Rectal smooth muscle tissue (tissue), 1 donor: ENCODE measurements around the gene LRRK1.

Source experiments
- H3K27ac ChIP-seq: one replicate; pipeline ENCODE4 v1.7.0; 2013; ENCODE audit warnings: low read depth, low read length, inconsistent platforms
- H3K27me3 ChIP-seq: one replicate; pipeline ENCODE4 v1.7.0; 2013; ENCODE audit warnings: low read length; ENCODE audit not compliant: control insufficient read depth, insufficient read depth
- H3K36me3 ChIP-seq: one replicate; pipeline ENCODE4 v1.7.0; 2013; ENCODE audit warnings: low read length; ENCODE audit not compliant: control insufficient read depth, insufficient read depth
- H3K4me1 ChIP-seq: one replicate; pipeline ENCODE4 v1.7.0; 2013; ENCODE audit warnings: low read length; ENCODE audit not compliant: control insufficient read depth, insufficient read depth
- H3K4me3 ChIP-seq: one replicate; pipeline ENCODE4 v1.7.0; 2013; ENCODE audit warnings: low read length
- H3K9ac ChIP-seq: one replicate; pipeline ENCODE4 v1.7.0; 2013; ENCODE audit warnings: low read length

The LRRK1 gene

DNA sequence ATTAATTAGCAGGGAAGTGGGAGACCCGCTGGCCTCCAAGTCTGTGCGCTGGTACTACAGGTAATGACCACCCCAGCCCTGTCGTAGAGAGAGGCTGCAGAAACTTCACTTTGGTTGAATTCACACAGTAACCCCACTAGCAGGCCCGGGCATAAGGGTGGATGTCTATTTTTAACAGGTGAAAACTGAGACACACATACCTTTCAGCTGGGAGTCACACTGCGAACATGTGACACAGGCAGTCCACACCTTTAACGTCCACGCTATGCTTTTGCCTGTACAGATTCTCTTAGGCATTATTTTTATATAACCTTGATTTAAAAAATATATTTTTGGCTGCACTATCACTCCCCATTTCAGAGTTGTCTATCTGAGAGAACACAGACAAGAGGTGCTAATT lies 3.9 kb downstream of the LRRK1 start:
- H3K27ac ChIP-seq = no peak overlapping the region
- no peak overlapping the region for H3K4me3 ChIP-seq
- no peaks in the 10 kb centered on the region for H3K4me1 ChIP-seq
- H3K36me3 ChIP-seq = peaks cover 2% of the 10 kb centered on the region
- H3K9ac ChIP-seq = no peak overlapping the region
- H3K27me3 ChIP-seq = no peaks in the 10 kb centered on the region

DNA sequence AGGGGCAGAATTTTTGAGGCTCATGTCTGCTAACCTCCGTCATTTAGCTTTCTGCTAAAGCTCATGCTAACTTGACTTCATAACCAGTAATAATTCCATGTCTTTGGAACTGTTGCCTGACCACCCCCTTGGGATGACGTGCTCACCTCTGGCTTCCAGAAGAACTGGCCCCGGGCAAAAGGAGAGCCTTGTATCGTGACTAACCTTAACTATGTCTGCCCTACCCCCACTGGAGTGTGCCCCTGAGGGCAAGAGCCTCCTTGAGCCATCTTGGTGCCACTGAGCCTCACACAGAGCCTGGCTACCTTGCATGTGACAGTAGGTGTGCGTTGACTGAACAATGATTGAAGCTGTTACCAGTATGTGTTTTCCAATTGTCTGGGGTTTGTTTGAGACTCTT lies 4.7 kb downstream of the LRRK1 start:
- peaks cover 2% of the 10 kb centered on the region for H3K36me3 ChIP-seq
- no peaks in the 10 kb centered on the region for H3K27me3 ChIP-seq
- H3K9ac ChIP-seq = no peak overlapping the region
- H3K4me1 ChIP-seq = no peaks in the 10 kb centered on the region
- no peak overlapping the region for H3K4me3 ChIP-seq
- no peak overlapping the region for H3K27ac ChIP-seq

DNA sequence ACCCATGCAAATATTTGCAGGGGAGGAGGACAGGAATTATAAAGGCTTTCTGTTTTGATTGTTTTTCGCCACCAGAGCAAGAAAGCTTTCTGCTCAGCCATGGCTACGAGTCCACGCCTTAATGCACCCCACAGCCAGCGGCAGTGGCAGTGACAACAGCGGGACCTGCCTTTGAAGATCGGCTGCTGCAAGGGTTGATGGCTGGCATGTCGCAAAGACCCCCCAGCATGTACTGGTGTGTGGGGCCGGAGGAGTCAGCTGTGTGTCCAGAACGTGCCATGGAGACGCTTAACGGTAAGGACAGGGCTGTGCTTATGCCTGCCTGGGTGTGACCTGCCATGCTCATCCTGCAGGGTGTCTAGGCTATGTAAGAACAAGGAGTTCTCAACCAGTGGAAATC lies 5.3 kb downstream of the LRRK1 start:
- Histone ChIP-seq H3K4me1 (no peaks in the 10 kb centered on the region), H3K4me3 (no peak overlapping the region), H3K9ac (no peak overlapping the region), H3K27me3 (no peaks in the 10 kb centered on the region), H3K36me3 (peaks cover 2% of the 10 kb centered on the region), H3K27ac (no peak overlapping the region)

DNA sequence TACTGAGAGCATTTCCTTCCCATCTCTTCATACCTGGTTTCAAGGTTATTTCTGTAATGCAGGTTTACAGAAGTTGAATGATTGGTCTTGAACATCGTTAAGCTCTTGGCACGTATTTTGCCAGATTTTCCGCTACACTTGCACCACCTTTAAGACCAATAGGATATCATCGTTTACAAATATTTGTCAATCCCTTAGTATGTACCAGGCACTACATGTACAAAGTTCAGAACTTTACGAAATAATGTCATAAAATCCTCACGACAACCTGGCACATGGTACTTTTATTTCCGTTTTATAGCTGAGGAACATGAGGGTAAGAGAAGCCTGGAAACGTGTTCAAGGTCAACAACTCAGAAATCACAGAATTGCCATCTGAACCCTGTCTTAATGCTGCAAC lies 6.3 kb downstream of the LRRK1 start:
- peaks cover 2% of the 10 kb centered on the region for H3K36me3 ChIP-seq
- H3K27ac ChIP-seq = no peak overlapping the region
- H3K27me3 ChIP-seq = no peaks in the 10 kb centered on the region
- no peak overlapping the region for H3K9ac ChIP-seq
- no peaks in the 10 kb centered on the region for H3K4me1 ChIP-seq
- H3K4me3 ChIP-seq = no peak overlapping the region

DNA sequence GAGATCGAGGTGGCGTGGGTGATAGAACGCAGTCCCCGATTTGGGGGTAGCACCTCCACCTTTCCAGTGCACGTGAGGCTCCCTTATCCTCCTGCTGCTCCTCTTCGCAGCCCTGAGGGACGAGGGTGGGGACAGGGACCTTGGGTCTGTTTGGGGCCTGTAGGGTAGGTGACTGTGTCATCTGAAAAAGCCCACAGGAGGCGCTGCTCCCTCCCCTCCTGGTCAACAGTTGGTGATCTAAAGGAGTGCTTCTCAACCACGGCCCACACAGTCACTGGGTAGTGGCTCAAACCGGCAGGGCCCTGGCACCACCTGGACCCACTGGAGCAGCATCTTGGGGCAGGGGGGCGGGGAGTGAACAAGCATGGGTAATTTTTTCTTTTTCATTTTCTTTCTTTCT lies 7.1 kb downstream of the LRRK1 start:
- no peaks in the 10 kb centered on the region for H3K4me1 ChIP-seq
- no peak overlapping the region for H3K4me3 ChIP-seq
- H3K9ac ChIP-seq = no peak overlapping the region
- no peaks in the 10 kb centered on the region for H3K27me3 ChIP-seq
- no peak overlapping the region for H3K27ac ChIP-seq
- peaks cover 2% of the 10 kb centered on the region for H3K36me3 ChIP-seq

DNA sequence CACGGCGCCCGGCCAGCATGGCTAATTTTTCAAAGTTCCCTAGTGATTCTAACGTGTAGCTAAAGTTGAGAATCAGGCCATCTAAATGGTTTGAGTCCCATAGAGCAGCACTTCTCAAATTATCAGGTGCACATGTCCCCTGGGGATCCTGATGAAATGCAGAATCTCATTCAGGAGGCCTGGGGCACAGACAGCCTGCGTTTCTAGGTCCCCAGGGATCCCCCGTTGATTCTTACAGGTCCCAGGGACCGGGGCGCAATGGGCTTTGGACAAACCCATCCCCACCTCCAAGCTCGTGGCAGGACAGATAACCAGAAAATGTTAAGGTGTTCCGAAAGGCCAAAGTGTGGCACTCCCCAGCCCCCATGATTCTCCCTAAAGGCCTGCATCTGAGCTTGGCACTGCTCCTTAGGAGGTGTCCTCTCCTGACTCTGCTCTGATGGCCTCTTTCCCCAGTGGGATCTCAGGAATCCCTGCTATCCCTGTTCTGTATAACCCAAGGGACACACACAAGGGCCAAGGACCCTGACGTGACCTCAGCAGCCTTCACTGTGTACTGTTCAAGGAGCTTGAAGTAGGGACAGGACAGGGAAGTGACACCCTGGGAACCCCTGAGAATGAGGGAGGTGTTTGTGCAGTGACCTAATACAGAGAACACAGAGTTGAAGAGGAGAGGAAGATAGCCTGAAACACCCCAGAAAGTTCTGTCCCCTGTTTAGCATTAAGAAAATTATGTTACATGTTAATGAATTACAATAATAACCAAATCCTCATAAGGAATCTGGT lies 8.0 kb downstream of the LRRK1 start:
- H3K4me3 ChIP-seq = no peak overlapping the region
- H3K9ac ChIP-seq = no peak overlapping the region
- H3K4me1 ChIP-seq = no peaks in the 10 kb centered on the region
- H3K27me3 ChIP-seq = no peaks in the 10 kb centered on the region
- peaks cover 2% of the 10 kb centered on the region for H3K36me3 ChIP-seq
- no peak overlapping the region for H3K27ac ChIP-seq

DNA sequence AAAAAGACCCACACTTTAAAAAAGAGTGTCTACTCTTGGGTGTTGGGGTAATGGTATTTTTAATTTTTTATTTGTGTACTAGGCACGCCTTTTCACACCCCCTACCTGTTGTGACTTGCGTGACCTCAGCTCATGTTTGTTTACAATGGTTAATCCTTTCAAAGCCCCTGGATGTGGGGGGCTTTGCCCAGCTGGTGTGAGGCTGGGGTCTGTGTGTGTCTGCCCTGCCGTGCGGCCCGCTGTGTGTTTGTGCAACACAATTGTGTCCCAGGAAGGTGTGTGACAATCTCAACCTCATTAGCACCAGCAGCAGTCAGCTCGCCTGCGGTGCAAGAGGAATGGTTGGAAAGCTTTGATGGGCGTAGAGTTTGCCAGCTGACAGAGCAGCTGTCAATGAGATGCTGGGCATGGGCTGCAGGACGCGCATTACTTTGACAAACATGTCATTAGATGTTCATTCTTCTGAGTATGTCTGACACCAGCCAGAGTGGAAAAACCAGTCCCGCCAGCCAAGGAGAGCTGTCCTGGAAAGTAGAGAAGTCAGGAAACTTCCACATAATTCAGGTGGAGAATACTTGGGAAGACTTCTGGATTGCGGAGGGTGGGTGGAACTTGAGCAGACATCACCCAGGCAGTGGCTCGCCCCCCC lies 9.6 kb downstream of the LRRK1 start:
- Histone ChIP-seq H3K36me3 (peaks cover 2% of the 10 kb centered on the region), H3K9ac (no peak overlapping the region), H3K4me1 (no peaks in the 10 kb centered on the region), H3K27ac (no peak overlapping the region), H3K27me3 (no peaks in the 10 kb centered on the region), H3K4me3 (no peak overlapping the region)

DNA sequence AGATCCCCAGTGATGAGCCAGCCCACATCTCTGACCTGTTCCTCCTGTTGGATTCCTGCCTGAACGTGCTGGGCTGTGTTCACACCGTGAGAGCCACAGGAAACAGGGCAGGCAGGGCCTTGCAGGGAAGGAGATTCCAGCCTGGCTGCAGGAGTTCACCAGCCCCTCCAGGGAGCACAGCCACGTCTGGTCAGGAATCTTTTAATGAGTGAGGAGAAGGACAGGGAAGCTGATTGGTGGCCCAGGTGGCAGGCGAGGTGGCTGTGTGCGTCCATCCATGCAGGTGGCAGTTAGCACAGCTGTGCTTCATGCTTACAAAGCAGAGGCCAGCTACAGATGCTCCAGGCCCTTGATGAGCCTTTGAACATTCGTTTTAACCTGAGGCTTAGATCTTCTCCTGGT lies 10.5 kb downstream of the LRRK1 start:
- no peaks in the 10 kb centered on the region for H3K4me1 ChIP-seq
- no peaks in the 10 kb centered on the region for H3K27me3 ChIP-seq
- no peak overlapping the region for H3K27ac ChIP-seq
- no peak overlapping the region for H3K9ac ChIP-seq
- H3K36me3 ChIP-seq = peaks cover 2% of the 10 kb centered on the region
- no peak overlapping the region for H3K4me3 ChIP-seq

DNA sequence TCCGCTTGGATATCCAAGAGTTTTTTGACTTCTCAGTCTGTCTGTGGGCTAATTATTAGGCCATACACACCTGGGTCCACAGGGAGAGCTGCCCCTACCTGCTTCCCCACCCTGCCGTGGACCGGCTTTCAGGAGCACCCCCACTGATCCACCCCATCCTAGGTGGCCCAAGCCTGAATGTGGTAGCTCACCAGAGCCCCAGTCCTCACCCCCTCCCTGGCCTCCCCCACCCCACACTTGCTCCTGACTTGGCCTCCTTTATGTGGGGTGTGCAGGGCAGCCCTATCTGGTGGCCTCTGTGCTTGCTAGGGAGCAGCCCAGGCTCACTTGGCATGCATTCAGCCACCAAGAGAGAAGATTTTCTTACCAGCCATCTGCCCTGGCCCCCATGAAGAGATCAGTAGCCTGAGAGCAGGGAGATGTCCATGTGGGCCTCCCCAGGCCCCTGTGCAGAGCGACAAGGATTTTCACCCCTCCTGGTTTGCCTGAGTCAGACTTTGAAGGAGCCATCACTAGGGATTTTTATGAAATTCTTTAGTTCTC lies 11.2 kb downstream of the LRRK1 start:
- H3K36me3 ChIP-seq = peaks cover 2% of the 10 kb centered on the region
- no peak overlapping the region for H3K4me3 ChIP-seq
- no peaks in the 10 kb centered on the region for H3K4me1 ChIP-seq
- H3K9ac ChIP-seq = no peak overlapping the region
- no peak overlapping the region for H3K27ac ChIP-seq
- H3K27me3 ChIP-seq = no peaks in the 10 kb centered on the region

DNA sequence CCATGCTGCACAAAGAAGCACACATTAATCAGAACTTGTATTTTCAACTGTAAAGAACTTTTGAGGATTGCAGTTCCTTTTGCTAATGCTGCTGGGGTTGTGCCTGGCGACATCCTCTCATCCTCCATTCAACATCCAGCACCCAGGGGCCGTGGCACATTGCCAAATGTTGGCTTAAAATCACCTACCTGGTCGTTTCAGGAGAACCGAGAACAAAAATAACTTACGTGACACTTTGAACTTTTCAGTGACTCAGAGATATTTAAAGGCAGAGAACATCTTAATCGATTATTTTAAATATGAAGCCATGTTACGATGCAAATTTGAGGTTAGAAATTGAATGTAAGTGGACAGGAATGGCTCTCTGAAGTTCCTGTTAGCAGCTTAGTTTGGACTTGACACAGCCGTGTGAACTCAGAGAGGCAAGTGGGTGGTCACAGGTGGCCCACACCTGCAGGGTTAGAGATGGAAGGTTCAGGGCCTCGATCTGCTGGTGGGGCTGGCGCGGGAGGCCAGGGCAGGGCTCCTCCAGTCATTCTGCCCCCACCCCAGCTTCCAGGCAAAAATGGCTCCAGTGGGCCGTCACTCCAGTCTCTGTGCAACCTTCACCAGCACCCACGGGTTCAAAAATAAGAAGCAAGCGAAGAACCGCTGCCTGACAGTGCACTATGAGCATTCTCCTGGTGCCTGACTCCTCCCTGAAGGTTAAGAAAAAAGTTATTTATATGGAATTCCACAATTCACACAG lies 12.2 kb downstream of the LRRK1 start:
- no peak overlapping the region for H3K4me3 ChIP-seq
- H3K27me3 ChIP-seq = no peaks in the 10 kb centered on the region
- H3K27ac ChIP-seq = no peak overlapping the region
- no peaks in the 10 kb centered on the region for H3K4me1 ChIP-seq
- H3K36me3 ChIP-seq = no peaks in the 10 kb centered on the region
- H3K9ac ChIP-seq = no peak overlapping the region

DNA sequence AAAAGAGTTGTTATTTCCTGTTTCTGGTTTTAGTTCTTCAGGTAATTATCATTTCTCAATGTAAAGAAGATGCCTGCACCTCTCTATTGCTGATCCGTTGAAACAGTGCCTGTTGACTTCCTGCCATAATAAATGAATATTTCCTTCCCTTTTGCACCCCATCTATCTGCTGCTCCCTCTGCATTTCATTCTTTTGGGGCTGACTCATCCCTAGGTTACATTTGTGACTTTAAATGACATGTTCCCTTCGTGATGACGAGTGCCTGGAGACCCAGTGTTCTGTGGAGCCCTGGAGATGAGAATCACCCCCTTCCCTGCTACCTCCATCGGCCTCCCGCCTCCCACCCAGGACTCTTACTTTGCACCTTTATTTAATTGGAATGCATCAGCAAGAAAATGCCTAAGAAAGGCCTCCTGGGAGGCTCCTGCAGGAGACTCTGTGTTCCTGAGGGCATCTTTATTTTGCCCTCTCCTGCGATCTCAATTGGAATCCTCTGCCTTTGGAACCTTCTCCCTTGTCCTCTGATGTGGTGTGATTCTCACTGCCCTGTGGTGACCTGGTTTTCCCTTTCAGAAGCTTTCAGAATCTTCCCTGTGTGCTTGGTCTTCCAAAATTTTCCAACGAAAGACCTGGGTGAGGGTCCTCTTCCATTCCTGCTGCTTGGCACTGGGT lies 13.7 kb downstream of the LRRK1 start:
- H3K27me3 ChIP-seq = no peaks in the 10 kb centered on the region
- no peaks in the 10 kb centered on the region for H3K4me1 ChIP-seq
- no peak overlapping the region for H3K9ac ChIP-seq
- H3K36me3 ChIP-seq = no peaks in the 10 kb centered on the region
- no peak overlapping the region for H3K27ac ChIP-seq
- no peak overlapping the region for H3K4me3 ChIP-seq

DNA sequence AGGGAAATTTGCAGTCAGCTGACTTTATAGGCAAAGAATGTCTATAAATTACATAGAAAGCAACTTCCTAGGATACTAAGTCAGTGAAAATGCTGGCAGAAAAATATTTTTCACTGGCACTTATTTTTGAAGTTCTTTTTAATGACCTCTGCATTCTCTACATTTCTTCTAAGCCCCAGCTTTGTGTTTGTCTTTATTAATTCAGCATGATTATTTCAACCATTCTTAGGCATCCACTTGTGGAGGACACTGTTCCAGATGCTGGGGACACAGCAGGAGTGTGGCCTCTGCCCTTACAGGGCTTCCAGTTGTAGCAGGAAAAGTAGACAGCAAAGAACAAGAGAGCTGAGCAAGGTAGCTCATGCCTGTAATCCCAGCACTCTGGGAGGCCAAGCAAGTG lies 15.0 kb downstream of the LRRK1 start:
- Histone ChIP-seq H3K4me3 (no peak overlapping the region), H3K27me3 (no peaks in the 10 kb centered on the region), H3K9ac (no peak overlapping the region), H3K36me3 (no peaks in the 10 kb centered on the region), H3K27ac (no peak overlapping the region), H3K4me1 (no peaks in the 10 kb centered on the region)
